Activated T-cell treated with anti-CD3 and anti-CD28 coated beads, Interleukin-2, amount 50 U/mL, for 72 hours (primary cell): ENCODE results near the gene HDGFL2. TPM values are rescaled to one million over a fixed set of nuclear protein-coding genes. Genes with fewer than 3 reads are reported as not detected.
"Not testable (repeated sequence)": the region's sequence is repeated elsewhere in the genome, so short reads cannot be mapped to it uniquely, and the experiment has no call there.

Experiments used
- ATAC-seq, 2 donors: fragments of 150-1000 bp; cut with Tn5 transposase; replicated peaks in 1 of 2; 2 replicates each; pipeline ENCODE4 v1.10.0; 2021; ENCODE audit warnings: moderate library complexity in 2 of 2, mild to moderate bottlenecking in 1 of 2
- DNase-seq, 2 donors: peaks; one replicate each; pipeline ENCODE4 v3.0.0; 2021 to 2022; ENCODE audit warnings: mixed read lengths in 1 of 2
- H3K27ac Mint-ChIP-seq: one replicate; pipeline ENCODE4 v1.8.0; 2022; ENCODE audit warnings: mild to moderate bottlenecking, moderate library complexity, mixed read lengths
- H3K27me3 Mint-ChIP-seq: one replicate; pipeline ENCODE4 v1.8.0; 2022; ENCODE audit warnings: low read depth, mixed read lengths
- H3K36me3 Mint-ChIP-seq, 2 donors: one replicate each; pipeline ENCODE4 v1.8.0; 2022; ENCODE audit warnings: mixed read lengths in 2 of 2, mild to moderate bottlenecking in 1 of 2; ENCODE audit not compliant: insufficient read depth in 2 of 2
- H3K4me1 Mint-ChIP-seq: one replicate; pipeline ENCODE4 v1.8.0; 2022; ENCODE audit warnings: low read depth, mixed read lengths
- H3K4me3 Mint-ChIP-seq, 2 donors: one replicate each; pipeline ENCODE4 v1.8.0; 2022; ENCODE audit warnings: mild to moderate bottlenecking in 2 of 2, mixed read lengths in 2 of 2, moderate library complexity in 2 of 2
- H3K9me3 Mint-ChIP-seq, 2 donors: one replicate each; pipeline ENCODE4 v1.8.0; 2022; ENCODE audit warnings: mixed read lengths in 2 of 2
- total RNA-seq, 2 donors: library from RNA; stranded (reverse); gene quantifications; one replicate each; pipeline ENCODE4 v1.2.3, GENCODE V29; 2022

Gene HDGFL2
- total RNA-seq, 2 donors from 2014 or later = 48.5 to 58.9 TPM

DNA sequence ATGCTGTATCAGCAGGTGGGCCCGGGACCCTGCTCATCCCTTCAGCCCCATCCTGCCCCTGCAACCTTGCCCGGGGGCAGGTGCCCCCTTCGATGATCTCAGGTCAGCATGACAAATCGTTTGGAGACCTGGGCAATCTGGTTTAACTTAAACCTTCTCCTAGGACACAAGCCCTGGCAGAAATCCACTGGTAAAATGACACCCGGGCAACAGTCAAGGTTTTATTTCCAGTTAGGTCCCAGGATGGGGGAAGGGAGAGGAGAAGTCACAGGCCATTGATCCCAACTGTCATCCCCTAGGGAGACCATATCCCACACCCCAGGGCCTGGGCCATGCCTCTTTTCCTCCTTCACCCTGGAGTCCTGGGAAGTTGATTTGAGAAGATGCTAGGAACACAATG lies 64.7 kb downstream of the HDGFL2 start:
- Mint-ChIP-seq H3K27me3 (peaks cover 14% of the 10 kb centered on the region), H3K4me3 (no peak overlapping the region), H3K36me3 (peaks cover 1 to 4% of the 10 kb centered on the region in 2 donors), H3K27ac (no peak overlapping the region), H3K4me1 (peaks cover 22% of the 10 kb centered on the region), H3K9me3 (peaks cover 1 to 2% of the 10 kb centered on the region in 2 donors)
- no peak for ATAC-seq
- DNase-seq = no peak

DNA sequence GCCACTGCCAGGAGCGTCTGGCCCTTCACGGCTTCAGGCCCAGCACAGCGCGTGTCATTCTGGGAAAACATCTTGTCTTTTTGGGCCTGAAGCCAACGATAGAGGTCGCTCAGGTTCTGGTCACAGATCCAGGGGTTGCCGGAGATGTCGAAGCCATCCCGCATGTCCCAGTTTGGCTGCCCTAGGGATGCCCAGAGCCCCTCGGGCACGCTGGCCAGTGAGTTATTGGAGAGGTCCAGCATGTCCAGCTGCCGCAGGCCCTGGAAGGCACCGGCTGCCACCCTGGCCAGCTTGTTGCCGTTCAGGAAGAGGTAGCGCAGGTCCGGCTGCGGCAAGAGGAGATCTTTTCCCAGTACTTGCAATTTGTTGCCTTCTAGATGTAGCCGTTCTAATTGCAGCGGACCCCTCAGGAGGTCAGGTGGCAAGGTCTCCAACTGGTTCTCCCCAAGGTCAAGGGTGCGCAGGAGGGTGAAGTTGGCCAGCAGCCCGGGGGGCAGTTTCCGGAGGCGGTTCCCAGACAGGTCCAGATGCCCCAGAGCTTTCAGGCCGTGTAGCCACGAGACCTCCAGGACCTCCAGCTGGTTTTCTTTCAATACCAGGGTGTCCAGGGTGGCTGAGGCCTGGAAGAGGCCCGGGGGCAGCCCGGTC lies 66.0 kb downstream of the HDGFL2 start:
- H3K27ac Mint-ChIP-seq = no peak overlapping the region
- ATAC-seq (no peak), DNase-seq (no peak)
- H3K27me3 Mint-ChIP-seq = peaks cover 14% of the 10 kb centered on the region
- peaks cover 1 to 2% of the 10 kb centered on the region in 2 donors for H3K9me3 Mint-ChIP-seq
- H3K4me1 Mint-ChIP-seq = peaks cover 22% of the 10 kb centered on the region
- H3K36me3 Mint-ChIP-seq = peaks cover 1 to 4% of the 10 kb centered on the region in 2 donors
- H3K4me3 Mint-ChIP-seq = no peak overlapping the region

DNA sequence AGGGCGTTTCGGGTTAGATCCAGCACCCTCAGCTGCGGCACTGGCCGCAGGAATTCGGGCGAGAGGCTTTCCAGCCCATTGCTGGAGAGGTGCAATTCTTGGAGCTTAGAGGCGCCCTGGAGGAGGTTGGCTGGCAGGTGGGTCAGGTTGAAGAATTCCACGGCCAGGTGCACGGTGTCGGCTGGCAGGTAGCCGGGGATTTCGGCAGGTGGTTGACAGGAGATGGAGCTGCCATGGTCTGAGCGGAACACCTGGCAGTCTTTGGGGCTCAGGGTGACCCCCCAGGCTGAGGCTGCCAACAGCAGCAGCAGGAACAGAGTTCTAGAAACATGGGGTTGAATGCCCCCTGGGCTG lies 66.5 kb downstream of the HDGFL2 start:
- H3K36me3 Mint-ChIP-seq = peaks cover 1 to 4% of the 10 kb centered on the region in 2 donors
- DNase-seq (no peak), ATAC-seq (no peak)
- H3K4me1 Mint-ChIP-seq = peaks cover 22% of the 10 kb centered on the region
- H3K9me3 Mint-ChIP-seq = peaks cover 1 to 2% of the 10 kb centered on the region in 2 donors
- H3K27ac Mint-ChIP-seq = no peak overlapping the region
- peaks cover 9% of the 10 kb centered on the region for H3K27me3 Mint-ChIP-seq
- no peak overlapping the region for H3K4me3 Mint-ChIP-seq

DNA sequence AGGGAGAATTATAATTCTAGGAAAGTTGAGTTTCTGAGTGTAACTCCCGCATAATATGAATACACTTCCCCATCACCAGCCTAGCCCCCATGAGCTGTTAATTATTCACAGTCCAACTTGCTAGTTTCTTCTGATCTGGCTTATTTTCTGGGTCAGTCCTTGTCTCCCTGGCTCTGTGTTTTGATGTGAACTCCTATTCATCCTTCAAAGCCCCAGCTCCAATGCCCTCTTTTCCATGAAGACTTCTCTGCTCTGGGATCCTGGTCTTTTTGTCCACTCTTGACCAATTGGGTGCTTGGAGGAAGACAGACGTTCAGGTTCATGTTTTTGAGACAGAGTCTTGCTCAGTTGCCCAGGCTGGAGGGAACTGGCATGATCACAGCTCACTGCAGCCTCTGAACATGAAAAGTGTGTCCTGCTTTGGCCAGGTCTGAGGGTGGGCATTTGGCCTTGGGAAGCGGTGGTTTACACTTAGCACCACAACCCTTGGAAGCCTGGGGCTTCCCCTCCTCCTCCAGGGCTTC lies 67.1 kb downstream of the HDGFL2 start:
- Mint-ChIP-seq H3K27me3 (peaks cover 6% of the 10 kb centered on the region), H3K27ac (no peak overlapping the region), H3K4me3 (peak overlapping the region; percentile 41 to 69), H3K36me3 (peaks cover 1 to 4% of the 10 kb centered on the region in 2 donors), H3K4me1 (peaks cover 22% of the 10 kb centered on the region), H3K9me3 (peaks cover 1 to 2% of the 10 kb centered on the region in 2 donors)
- ATAC-seq = no peak
- no peak for DNase-seq

DNA sequence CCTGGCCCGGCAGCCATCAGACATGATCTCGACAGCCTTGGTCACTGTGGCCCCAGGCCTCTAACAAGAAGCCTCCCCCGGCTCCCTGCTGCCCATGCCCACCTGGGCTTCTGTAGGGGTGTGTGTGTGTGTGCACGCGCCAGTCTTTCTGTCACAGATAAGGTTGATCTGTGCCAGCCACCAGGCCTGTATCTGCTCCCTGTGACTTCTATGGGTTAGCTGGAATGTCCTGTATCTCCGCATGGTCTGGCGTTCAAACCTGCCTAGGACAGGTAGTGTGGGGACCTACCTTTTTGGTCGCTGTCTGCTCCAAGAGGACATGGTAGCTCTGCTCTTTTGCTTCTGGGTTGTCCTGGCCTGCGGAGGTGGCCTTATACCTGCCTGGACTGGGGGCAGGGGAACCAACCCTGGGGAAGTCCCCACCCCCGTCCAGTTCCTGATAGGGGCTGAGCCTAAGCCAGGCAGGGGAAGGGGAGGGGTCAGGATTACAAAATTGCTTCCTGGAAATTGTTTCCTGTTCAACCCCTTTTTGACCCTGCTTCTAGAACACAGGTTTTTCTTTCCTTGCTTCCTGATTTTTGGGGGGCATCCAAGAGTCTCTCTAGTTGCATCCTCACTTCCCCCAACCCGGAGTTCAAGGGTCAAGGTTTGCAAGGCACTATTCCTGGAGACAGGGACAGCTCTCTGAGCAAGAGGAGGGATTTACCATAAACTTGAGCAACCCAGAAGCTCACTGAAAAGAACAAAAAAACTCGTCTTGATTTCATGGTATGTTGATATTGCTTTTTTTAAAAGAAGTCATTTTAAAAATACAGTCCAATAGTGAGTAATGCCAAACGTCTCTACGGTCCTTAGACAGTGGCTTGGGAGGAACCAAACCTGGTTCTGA lies 67.8 kb downstream of the HDGFL2 start, which contains the start of gene LRG1:
LRG1 (minus strand) TSS at position 344 of the 889 bp plus-strand sequence; CDS start at position 321, 23 bp downstream.
- peaks cover 1 to 4% of the 10 kb centered on the region in 2 donors for H3K36me3 Mint-ChIP-seq
- H3K4me3 Mint-ChIP-seq = peak within 1 kb of the TSS; percentile 41 to 69
- H3K27ac Mint-ChIP-seq = peak within 1 kb of the TSS; percentile 45
- peaks cover 22% of the 10 kb centered on the region for H3K4me1 Mint-ChIP-seq
- ATAC-seq (peak; percentile 24 to 64), DNase-seq (peak; percentile 28 to 41)
- H3K27me3 Mint-ChIP-seq = peaks cover 6% of the 10 kb centered on the region
- peaks cover 1 to 2% of the 10 kb centered on the region in 2 donors for H3K9me3 Mint-ChIP-seq

DNA sequence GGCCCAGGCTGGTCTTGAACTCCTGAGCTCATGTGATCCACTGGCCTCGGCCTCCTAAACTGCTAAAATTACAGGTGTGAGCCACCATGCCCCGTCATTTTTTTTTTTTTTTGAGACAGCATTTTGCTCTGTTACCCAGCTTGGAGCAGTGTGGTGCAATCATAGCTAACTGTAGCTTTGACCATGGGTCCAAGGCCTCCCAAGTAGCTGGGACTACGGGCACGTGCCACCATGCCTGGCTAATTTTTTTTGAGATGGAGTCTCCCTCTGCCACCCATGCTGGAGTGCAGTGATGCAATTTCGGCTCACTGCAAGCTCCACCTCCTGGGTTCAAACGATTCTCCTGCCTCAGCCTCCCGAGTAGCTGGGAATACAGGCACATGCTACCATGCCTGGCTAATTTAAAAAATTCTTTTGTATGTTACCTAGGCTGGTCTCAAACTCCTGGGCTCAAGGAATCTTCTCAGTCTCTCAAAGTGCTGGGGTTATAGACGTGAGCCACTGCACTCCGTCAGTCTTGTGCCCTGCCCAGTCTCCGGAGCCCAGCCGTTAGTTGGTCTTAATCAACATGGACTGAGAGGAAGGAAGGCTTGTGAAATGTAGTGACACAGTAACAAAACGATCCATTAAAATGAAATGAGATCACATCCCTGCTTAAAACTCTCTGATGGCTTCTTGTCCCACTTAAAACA lies 69.2 kb downstream of the HDGFL2 start:
- peaks cover 15% of the 10 kb centered on the region for H3K4me1 Mint-ChIP-seq
- peaks cover 1 to 4% of the 10 kb centered on the region in 2 donors for H3K36me3 Mint-ChIP-seq
- H3K9me3 Mint-ChIP-seq = peaks cover 1 to 2% of the 10 kb centered on the region in 2 donors
- no peak overlapping the region for H3K4me3 Mint-ChIP-seq
- DNase-seq (no peak), ATAC-seq (no peak)
- H3K27ac Mint-ChIP-seq = no peak overlapping the region
- H3K27me3 Mint-ChIP-seq = no peaks in the 10 kb centered on the region

DNA sequence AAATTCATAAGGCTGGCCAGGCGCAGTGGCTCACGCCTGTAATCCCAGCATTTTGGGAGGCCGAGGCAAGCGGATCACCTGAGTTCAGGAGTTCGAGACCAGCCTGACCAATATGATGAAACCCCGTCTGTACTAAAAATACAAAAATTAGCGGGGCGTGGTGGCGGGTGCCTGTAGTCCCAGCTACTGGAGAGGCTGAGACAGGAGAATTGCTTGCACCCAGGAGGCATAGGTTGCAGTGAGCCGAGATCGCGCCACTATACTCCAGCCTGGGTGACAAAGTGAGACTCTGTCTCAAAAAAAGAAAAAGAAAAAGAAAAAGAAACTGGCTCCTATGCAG lies 69.7 kb downstream of the HDGFL2 start:
- DNase-seq, ATAC-seq: not testable (repeated sequence)

DNA sequence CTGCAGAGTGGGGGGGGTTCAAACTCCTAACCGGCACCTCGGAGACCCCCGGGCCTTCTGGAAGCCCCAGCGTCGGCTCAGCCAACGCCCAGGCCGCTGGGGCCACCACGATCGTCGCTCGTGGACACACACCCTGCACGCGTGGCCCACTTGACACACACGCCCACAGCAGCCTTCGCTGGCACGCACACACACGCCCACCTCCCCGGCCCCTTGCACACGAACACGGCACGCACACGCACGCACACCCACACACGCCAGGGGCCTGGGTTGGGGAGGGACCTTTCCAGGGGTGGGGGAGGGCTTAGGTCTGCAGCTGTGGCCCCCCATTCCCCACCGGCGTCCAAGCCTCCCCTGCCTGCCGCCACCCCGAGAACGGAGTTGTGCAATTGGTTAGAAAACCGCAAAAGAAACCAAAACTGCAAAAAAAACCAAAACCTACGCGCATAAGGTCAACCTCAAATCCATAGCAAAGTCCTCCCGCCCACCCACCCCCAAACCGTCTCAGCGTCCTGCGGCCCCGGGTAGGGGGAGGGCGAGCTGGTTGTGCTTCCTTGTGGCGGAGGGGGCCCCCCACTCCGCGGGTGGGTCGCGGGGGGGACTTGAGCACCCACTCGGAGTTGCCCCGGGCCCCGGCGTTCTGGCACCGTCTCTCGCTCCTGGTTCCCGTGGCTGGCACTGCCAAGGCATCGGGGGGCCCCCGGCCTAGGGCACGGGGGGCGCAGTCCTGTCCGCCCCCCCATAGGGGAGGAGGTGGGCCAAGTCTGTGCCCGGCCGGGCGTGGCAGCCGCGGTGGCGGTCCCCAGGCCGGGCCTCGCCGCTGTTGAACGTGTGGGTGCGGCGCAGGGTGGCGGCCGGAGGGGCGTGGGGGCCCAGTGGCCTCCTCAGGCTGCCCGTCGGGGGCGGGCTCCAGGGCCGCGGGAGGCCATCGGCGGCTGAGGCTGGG lies 71.1 kb downstream of the HDGFL2 start:
- Mint-ChIP-seq H3K9me3 (peaks cover 1 to 2% of the 10 kb centered on the region in 2 donors), H3K27ac (no peak overlapping the region), H3K4me1 (peaks cover 15% of the 10 kb centered on the region), H3K4me3 (no peak overlapping the region), H3K27me3 (no peaks in the 10 kb centered on the region), H3K36me3 (peaks cover 1 to 4% of the 10 kb centered on the region in 2 donors)
- ATAC-seq = no peak
- no peak for DNase-seq

More for the DNA sequence above, 69.7 kb downstream of the HDGFL2 start:
- not testable (repeated sequence) for H3K4me3 Mint-ChIP-seq, H3K27ac Mint-ChIP-seq, H3K9me3 Mint-ChIP-seq, H3K27me3 Mint-ChIP-seq, H3K36me3 Mint-ChIP-seq
- H3K4me1 Mint-ChIP-seq = peaks cover 15% of the 10 kb centered on the region

DNA sequence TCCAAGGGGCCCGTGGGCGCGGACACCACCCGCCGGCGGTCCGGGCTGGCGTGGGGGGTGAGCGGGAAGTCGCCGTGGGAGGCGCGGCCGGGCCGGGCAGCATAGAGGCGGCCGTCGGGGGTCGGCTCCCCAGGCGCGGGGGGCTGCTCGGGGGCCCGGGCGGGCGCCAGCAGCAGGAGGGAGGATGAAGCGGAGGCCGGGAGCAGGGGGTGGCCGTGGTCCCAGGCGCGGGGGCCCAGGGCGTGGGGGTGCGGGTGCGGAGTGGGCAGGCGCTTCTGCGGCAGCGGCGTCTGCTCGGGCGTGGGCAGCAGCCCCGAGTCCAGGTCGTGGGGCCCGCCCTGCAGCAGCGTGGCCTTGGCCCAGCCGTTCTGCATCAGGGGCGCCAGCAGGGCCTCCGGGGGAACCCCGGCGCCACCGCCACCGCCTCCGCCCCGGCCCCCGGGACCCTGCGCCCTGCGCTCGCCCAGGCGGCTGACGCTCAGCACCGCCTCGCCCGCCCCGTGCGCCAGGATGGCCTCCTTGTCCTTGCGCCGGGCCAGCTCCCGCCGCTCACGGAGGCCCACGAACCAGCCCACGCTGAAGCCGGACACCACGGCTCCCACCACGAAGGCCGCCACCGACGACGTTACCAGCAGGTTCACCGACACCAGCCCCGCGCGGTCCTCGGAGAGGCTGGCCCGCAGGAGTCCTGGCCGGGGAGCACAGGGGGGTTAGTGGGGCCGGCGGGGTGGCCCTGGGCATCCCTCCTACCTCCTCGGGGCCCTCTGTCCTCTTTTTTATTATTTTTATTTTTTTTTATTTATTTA lies 71.9 kb downstream of the HDGFL2 start:
- no peak for DNase-seq
- Mint-ChIP-seq H3K36me3 (peaks cover 1 to 4% of the 10 kb centered on the region in 2 donors), H3K9me3 (peaks cover 1 to 2% of the 10 kb centered on the region in 2 donors), H3K27ac (no peak overlapping the region), H3K27me3 (no peaks in the 10 kb centered on the region), H3K4me3 (no peak overlapping the region), H3K4me1 (peaks cover 13% of the 10 kb centered on the region)
- no peak for ATAC-seq

DNA sequence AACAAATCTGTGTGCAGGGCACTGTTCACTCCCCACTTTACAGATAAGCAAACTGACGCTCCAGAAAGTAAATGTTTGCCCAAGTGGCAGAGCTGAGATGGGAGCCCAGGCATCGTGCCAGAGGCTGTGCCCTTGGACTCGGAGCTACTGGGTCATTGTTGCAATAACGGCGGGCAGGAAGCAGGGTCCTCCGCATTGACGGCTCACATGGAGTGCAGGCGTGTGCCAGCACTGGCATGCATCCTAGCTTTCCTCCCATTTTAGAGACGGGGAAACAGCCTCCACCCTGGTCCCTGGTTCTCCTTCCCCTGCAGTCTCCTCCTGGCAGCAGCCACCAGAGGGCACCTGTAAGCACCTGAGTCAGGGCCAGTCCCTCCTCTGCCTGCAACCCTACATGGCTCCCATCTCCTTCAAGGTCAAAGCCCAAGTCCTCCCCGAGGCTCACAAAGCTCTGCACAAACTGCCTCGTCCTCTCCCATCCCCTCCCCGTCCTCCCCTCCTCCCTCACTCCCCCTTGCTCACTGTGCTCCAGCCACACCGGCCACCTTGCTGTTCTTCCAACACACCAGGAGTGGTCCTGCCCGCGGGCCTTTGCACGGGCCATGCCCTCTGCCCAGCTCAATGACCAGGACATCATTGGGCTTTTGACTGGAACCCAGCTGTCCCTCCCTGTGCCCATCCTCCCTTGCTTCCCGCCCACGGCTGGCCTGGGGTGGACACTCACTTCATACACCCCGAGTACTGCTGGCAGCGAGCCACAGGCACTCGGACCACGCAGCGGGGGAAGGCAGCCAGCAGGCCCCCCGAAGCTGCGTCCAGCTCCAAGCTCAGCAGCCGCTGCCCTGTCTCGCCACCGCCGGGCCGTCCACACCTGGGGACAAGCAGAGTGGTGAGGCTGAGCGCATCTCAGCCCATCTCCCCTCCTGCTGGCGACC lies 75.5 kb downstream of the HDGFL2 start:
- no peak overlapping the region for H3K4me3 Mint-ChIP-seq
- no peak for ATAC-seq
- H3K36me3 Mint-ChIP-seq = no peaks in the 10 kb centered on the region
- no peak for DNase-seq
- H3K4me1 Mint-ChIP-seq = no peaks in the 10 kb centered on the region
- peaks cover 5% of the 10 kb centered on the region for H3K27me3 Mint-ChIP-seq
- H3K9me3 Mint-ChIP-seq = peaks cover 0 to 1% of the 10 kb centered on the region in 2 donors
- no peak overlapping the region for H3K27ac Mint-ChIP-seq

DNA sequence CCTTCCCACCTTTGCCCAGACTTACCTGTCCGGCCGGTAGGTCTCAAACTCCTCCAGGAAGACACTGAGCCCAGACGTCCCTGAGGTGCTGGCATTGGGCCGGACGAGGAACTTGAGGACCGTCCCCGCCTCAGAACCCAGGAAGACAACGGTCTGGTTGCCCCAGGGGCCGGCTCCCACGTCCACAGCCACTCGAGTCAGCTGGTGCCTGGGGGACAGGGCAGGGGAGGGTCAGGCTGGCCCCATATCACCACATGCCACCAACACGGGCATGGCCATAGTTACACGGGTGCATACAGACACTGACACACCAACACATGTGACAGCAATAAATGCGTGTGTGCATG lies 76.1 kb downstream of the HDGFL2 start:
- H3K4me3 Mint-ChIP-seq = no peak overlapping the region
- H3K27ac Mint-ChIP-seq = no peak overlapping the region
- peaks cover 4 to 5% of the 10 kb centered on the region in 2 donors for H3K9me3 Mint-ChIP-seq
- DNase-seq (no peak), ATAC-seq (no peak)
- no peaks in the 10 kb centered on the region for H3K4me1 Mint-ChIP-seq
- no peaks in the 10 kb centered on the region for H3K36me3 Mint-ChIP-seq
- peaks cover 11% of the 10 kb centered on the region for H3K27me3 Mint-ChIP-seq
